ENCODE results near the gene GLS2.
"Not testable (repeated sequence)": the region's sequence is repeated elsewhere in the genome, so short reads cannot be mapped to it uniquely, and the experiment has no call there.

GLS2 gene

DNA sequence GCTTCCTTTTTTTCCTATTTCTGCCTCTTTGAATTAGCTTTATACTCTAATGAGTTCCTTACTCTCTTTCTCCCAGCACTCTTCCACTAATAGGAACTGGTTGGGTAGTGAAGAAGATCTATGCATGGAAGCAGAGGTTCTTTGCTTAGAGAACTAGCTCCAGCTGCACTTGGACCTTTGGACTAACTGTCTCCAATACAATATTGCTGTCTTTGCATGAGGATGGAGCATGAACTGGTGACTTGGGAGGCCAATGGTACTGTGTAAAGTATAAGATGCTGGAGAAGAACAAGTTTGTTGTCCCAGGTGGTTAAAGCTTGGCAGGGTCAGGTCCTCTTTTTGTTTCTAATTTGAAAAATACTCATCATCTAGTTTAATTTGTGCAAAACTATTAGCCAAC, 2.4 kb upstream of the GLS2 start:
- DNase-seq, result no peak

- DNase-seq, result no peak
Measured at GRCh38 chr12:56487448-56488040, 417 bp downstream of the GLS2 start.

- no peak for DNase-seq
Measured at GRCh38 chr12:56486694-56487093, 1.3 kb downstream of the GLS2 start.

- DNase-seq, result no peak
Measured at GRCh38 chr12:56484566-56484965, 3.4 kb downstream of the GLS2 start.

- no peak for DNase-seq
Measured at GRCh38 chr12:56479625-56480024, 8.3 kb downstream of the GLS2 start.

DNA sequence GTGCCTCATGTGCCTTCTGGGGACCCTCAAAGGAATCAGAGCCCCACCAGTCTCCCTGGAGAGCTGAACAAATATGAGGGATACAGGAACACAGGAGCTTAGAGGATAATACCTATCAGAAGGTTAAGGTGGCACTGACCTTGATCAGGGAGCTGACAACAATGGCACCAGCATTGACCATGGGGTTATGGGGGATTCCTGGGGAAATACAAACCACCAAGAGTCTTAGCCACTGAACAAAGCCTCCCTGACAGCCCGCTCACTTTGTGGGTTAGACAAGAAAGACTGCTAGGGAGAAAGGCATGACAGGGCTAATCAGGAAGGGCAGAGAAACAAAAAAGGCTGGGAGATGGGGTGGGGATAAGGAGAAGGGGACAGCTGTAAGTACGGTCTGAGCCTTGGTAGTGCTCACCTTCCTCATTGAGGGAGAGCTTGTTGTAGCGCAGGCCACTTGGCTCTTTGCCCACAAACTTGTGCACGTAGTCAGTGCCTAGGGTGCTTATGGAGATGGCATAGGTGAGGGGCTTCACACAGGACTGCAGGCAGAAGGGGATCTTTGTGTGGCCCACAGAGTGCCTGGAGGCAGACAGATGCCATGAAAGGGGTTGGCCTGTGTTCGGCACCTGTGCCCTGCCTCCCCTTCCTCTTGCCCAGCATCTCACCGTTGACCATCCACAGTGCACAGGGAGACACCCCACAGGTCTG, 10.3 kb downstream of the GLS2 start:
- no peak for DNase-seq

DNA sequence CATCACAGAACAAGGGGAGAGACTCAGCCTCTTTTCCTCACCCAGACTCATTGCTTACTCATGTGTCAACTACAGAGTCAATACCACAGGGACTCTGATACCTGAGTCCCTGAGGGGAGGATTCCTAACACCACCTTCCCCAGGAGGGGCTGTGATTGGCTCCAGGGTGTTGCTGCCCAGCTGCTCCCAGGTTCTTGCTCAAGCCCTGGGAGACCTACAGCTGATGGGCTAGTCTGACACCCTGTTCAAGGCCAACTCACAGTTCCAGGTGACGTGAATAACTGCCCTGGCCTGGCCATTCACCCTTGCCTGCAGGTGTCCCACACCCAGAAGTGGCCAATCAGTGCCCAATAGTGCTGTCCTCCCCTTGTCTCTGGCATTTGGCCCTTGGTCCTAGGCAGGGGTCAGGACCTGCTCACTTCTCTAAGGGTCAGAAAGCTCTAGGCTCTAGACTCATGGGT, 11.0 kb downstream of the GLS2 start:
- no peak for DNase-seq

GRCh38 chr12:56476143-56476542, 11.8 kb downstream of the GLS2 start:
- no peak for DNase-seq

- no peak for DNase-seq
Measured at GRCh38 chr12:56474389-56474788, 13.6 kb downstream of the GLS2 start.

DNA sequence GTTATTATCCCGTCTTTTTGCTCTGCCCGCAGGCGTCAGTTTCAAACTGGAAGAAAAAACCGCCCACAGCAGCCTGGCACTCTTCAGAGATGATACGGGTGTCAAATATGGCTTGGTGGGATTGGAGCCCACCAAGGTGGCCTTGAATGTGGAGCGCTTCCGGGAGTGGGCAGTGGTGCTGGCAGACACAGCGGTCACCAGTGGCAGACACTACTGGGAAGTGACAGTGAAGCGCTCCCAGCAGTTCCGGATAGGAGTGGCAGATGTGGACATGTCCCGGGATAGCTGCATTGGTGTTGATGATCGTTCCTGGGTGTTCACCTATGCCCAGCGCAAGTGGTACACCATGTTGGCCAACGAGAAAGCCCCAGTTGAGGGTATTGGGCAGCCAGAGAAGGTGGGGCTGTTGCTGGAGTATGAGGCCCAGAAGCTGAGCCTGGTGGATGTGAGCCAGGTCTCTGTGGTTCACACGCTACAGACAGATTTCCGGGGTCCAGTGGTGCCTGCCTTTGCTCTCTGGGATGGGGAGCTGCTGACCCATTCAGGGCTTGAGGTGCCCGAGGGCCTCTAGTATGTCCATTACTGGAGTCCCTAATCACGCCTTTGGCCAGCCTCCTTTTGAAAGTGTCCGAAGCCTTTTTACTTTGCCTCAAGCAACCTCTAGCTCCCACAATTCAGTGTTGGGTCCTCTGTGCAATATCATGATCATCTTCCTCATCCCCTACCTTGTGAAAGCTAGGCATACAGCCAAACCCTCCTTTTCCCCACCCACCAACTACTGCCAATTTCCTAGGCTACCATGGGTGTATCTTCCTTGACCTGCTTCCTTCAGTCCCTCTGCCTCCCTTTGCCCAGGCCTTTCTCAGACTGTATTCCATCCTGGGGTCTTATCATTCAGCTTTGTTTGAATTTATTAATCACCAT, 18.7 kb downstream of the GLS2 start:
- DNase-seq, result no peak

GRCh38 chr12:56468216-56469006, 19.6 kb downstream of the GLS2 start, which contains the start of gene SPRYD4:
Gene SPRYD4 (plus strand): TSS chr12:56468578. CDS start chr12:56468592, 14 bp downstream.
- peak; percentile 95 for DNase-seq

- no peak for DNase-seq
Measured at GRCh38 chr12:56462565-56462964, 25.4 kb downstream of the GLS2 start.

- no peak for DNase-seq
Measured at GRCh38 chr12:56461235-56462159, 26.5 kb downstream of the GLS2 start.

- DNase-seq, result no peak
Measured at GRCh38 chr12:56457817-56458216, 30.1 kb downstream of the GLS2 start.

DNA sequence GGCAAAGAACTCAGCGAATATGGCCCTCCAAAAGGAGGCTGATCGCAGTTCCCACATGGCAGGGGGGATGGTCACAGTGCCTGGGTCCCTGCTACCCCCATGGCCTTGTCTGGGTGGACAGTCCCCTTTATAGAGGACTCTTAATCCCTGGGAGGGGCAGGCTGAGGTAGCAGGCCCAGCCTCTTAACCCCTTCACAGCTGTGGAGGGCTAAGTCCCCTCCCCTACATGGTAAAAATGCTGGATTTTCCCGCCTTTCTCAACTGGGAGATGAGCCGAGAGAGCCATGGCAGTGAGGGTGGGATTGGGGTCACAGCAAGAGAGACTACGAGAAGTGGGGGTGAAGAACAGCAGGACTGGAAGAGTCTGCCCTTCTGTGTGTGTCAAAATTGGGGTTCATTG, 33.4 kb downstream of the GLS2 start, which contains the start of gene MIP:
Gene MIP (minus strand): TSS at position 101 of the 400 bp plus-strand sequence. CDS start 44 bp downstream, at position 57.
- DNase-seq, result no peak

GRCh38 chr12:56451147-56451546, 36.8 kb downstream of the GLS2 start:
- no peak for DNase-seq

- no peak for DNase-seq
Measured at GRCh38 chr12:56450241-56450640, 37.7 kb downstream of the GLS2 start.

GRCh38 chr12:56449622-56449984, 38.4 kb downstream of the GLS2 start:
- DNase-seq, result no peak

DNA sequence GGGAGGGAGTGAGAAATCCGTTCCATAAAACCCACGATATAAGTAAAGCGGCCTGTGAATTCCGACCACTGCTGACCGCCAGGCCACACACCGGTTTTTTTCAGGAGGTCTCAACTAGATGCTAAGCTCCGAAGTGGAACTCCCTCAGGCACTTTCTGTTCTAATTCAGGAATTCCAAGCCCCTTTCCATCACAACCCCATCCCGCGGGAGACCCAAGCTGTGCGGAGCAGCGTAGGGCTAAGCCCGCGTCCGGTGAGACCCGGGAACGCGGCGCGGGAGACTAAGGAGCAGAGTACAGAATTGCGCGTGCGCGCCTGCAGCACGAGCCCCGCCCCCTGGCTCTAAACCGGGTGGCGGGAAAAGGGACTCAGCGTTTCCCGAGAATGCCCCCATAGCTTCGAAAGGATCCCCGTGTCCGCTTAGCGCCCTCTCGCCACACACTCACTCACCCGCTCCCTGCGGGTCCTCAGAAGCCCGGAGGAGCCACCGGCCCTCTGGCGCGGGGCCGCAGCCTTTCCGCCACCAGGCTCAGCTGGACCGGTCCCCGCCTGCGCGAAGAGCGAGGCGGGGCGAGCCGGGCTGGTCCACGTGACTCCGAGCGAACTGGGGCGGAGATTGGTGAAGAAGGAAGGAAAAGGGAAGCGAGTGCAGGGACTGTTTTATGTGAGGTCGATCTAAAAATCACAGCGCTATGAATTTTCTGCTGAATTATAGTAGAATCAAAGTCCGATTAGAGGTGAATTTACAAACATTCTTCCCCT, 38.9 kb downstream of the GLS2 start, which contains the start of gene TIMELESS:
Gene TIMELESS (minus strand): TSS at position 567 of the 762 bp plus-strand sequence. CDS start 15,256 bp downstream, outside the sequence.
- peak; percentile 93 for DNase-seq

DNA sequence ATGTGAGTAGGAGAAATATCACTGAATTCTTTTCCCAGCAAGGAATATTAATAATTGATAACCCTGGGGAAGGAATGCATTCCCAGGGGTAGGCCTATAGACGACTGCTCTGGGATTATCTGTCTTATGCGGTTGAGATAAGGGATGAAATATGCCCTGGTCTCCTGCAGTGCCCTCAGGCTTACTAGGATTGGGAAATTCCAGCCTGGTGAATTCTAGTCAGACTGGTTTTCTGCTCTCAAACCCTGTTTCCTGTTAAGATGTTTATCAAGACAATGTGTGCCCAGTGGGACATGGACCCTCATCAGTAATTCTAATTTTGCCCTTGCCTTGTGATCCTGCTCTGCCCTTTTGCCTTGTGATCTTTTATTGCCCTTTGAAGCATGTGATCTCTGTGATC, 44.8 kb downstream of the GLS2 start:
- DNase-seq, result not testable (repeated sequence)

Data from left hindlimb (tissue), 1 donor.